ENCODE data around the gene TBC1D4.

The TBC1D4 gene

DNA sequence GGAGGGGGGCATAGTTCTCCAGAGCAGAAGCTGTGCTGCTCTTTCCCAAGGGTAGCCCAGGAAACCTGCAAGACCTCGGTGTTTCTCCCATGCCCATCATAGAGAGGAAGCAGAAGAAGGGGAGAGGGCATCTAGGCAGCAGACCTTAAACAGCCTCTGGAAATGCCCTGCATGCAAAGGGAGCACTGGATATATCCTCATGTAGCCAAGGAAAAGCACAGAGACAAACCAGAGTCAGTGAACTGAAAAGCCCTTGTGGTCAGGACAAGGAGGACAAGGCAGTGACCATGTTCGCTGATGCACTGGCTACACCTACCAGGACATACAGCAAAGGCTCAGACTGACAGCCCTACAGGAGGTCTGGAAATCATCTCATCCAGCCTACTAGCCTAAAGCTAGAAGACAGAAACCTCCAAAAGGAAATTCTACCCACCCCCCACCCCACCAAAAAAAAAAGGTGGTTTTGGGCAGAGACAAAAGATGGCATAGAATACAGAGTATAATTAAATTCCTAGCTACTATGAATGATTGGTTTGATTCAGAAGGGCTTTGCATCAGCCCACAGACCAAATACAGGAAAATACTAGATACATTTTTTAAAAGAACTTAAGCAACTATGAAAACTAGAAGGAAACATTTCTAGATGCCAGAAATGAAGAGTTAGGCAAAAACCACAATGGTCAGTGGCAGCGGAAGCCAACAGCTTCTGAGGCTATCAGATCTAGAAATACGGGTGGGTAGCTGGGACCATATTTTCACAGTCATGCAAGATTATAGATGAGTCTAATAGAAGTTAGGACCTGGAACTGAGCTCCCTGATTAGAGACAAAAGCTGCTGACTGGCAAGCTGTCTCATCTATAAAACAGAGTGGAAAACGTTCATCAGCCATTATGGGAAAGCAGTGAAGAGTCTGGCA lies 4.4 kb upstream of the TBC1D4 start:
- Histone ChIP-seq H3K4me3 (no peak overlapping the region), H3K27ac (no peak overlapping the region)

- H3K27ac ChIP-seq, result peak overlapping the region in 1 of 21 experiments; percentile 5
Measured at GRCh38 chr13:75485286-75486062, 3.5 kb upstream of the TBC1D4 start.

DNA sequence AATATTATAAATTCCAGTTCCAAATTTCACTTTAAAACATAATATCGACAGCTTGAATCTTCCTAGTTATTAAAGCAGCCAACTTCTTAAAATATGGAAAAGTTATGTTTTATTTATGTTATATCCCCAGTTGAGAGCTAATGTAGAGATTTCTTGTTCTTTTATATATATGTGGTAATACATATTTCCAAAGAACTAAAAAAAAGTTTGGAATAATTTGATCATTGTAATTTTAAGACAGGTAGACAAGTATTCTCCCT lies 781 bp upstream of the TBC1D4 start:
- peak overlapping the region in 18 of 21 experiments; percentile 9 to 87 (median 78) for H3K27ac ChIP-seq
- peak overlapping the region; percentile 66 to 95 (median 82) for H3K4me3 ChIP-seq

More at GRCh38 chr13:75485286-75486062, 3.5 kb upstream of the TBC1D4 start:
- H3K4me3 ChIP-seq, result no peak overlapping the region

DNA sequence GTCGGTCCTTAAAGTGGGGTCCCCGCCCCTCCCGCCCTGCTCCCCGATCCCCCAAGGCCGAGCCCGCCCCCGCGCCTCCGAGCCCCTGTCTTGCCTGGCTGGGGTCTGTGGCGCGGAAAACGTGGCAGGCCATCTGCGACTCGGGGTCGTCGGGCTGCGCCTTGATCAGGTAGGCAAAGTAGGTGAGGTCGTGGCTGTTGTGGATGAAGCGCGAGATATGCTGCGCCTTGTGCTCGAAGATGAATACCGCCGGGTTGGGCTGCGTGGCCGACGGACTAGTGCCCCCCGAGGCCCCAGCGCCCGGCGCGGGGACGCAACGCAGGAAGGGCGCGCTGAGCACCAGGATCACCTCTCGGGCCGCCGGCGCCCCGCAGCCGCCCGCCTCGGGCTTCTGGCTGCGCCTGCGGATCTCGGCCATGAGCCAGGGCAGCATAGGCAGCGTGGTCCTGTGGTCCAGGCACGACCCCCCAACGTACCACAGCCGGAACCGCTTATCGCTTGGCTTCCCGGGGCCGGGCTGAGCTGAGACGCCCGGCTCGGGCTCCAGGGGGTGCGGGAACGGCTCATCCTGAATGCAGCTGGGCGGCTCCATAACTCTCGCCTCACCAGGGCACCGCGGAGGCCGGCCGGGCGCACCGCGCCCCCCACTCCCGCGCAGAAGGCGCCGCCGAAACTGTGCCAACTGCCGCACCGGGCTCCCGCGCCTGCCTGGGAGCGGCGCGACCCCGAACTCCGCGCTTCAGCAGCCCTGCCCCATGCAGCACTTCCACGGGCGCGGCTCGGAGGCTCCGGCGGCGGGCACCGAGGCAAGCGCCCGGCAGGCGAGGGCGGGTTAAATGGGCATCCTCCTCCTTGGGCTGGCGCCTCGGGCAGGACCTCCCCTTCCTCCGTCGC lies 546 bp downstream of the TBC1D4 start:
- H3K27ac ChIP-seq, result peak overlapping the region; percentile 2 to 87 (median 78)

DNA sequence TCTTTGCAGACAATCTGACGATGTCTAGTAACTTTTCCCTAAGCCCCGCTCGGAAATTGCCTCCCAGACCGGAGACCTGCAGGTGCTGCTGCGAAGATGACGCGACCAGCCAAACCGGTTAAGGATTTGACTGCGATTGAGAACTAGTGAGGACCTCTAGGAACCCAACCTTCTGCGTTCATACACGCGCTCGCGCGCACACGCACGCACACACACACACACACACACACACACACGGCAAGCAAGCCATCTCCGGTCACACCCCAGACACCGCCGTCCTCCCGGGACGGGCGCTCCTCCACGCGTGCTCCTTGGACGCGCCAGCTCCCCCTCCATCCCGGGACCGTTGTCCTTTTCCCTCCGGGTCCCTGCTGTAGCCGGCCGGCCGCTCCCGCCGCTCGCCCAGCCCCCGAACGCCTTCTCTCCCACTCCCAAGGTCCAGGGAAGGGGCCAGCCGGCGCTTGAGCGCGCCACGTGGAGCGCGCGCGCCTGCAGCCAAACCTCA lies 1.2 kb downstream of the TBC1D4 start:
- H3K27ac ChIP-seq, result peak overlapping the region in 19 of 21 experiments; percentile 2 to 87 (median 78)
- H3K4me3 ChIP-seq, result peak overlapping the region; percentile 66 to 95 (median 82)

More for the DNA sequence above, 546 bp downstream of the TBC1D4 start:
- peak overlapping the region; percentile 66 to 95 (median 82) for H3K4me3 ChIP-seq

- Histone ChIP-seq H3K4me3 (peak overlapping the region in 1 of 7 experiments; percentile 87), H3K27ac (no peak overlapping the region)
Measured at GRCh38 chr13:75479102-75479740, 2.7 kb downstream of the TBC1D4 start.

- Histone ChIP-seq H3K27ac (no peak overlapping the region), H3K4me3 (peak overlapping the region in 1 of 7 experiments; percentile 8)
Measured at GRCh38 chr13:75478659-75479058, 3.3 kb downstream of the TBC1D4 start.

- H3K4me3 ChIP-seq, result no peak overlapping the region
- no peak overlapping the region for H3K27ac ChIP-seq
Measured at GRCh38 chr13:75474956-75475355, 7.0 kb downstream of the TBC1D4 start.

GRCh38 chr13:75473468-75473867 lies 8.5 kb downstream of the TBC1D4 start:
- peak overlapping the region in 2 of 21 experiments; percentile 1 to 27 for H3K27ac ChIP-seq

GRCh38 chr13:75470676-75471075 lies 11.3 kb downstream of the TBC1D4 start:
- H3K4me3 ChIP-seq, result no peak overlapping the region
- no peak overlapping the region for H3K27ac ChIP-seq

More at GRCh38 chr13:75473468-75473867, 8.5 kb downstream of the TBC1D4 start:
- H3K4me3 ChIP-seq, result no peak overlapping the region

DNA sequence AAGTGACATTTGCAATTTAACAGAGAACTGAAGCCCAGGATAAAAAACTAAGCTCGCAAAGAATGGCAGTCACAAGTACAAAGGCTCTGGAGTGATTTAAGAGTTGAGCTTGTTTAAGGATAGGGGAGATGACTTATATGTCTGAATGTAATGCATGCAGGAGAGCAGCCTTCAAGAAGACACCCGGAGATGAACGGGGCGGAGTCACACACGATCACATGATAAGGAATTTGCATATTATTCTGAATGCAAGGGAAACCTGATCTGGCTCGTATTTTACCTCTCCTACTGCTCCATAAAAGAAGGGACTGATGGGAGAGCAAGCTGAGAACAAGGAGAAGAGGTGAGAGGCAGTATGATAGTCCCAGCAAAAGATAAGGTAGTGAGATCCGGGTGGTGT lies 12.9 kb downstream of the TBC1D4 start:
- H3K4me3 ChIP-seq, result no peak overlapping the region
- peak overlapping the region in 2 of 21 experiments; percentile 5 to 14 for H3K27ac ChIP-seq

- Histone ChIP-seq H3K4me3 (no peak overlapping the region), H3K27ac (peak overlapping the region in 6 of 21 experiments; percentile 5 to 67 (median 21))
Measured at GRCh38 chr13:75468602-75469001, 13.4 kb downstream of the TBC1D4 start.

DNA sequence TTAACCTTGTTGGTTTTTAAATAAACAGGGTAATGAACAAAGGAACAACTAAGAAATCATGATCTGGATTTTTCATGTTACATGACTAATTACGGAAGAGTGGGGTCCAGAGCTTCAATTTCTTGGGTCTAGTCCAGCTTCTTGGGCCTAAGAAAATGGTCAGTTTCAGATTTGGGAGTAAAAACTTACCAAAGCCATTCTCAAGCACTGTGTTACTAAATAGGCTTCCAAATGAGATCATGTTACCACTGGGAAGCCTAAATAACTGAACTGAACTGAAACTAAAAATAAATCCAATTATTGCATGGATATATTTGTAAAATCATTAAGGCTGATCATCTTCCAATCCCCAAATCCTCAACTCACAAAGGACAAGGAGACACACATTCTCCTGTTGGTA lies 13.9 kb downstream of the TBC1D4 start:
- H3K4me3 ChIP-seq, result no peak overlapping the region
- H3K27ac ChIP-seq, result peak overlapping the region in 9 of 21 experiments; percentile 7 to 67 (median 51)

DNA sequence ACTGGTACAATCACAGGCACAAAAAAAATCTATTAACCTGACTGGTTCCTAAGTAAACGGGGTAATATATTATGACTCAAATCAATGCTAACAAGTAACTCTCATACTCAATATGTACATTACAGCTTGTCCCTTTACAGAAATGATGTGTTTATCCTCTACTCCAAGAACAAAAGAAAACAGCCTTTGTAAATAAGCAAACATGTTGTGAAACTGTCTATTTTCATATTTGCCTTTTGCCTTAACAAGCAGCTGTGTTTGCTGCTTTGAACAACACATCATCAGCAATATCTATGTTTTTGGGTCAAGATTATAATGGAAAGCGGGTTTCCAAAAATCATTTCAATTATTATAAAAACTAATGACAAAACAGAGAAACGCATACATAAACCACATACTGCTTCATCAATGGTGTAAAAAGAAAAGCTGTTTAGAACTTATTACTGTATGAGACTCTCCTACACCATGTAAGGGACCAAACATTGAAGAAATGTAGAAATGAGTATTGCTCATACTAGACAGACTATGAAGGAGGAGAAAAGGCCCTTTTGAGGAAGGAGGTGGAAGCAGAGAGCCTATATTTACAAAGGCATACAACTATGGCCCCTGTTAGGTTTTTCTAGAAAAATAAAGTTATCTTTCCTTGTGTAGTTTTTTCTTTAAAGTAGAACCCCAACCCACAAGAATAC lies 14.8 kb downstream of the TBC1D4 start:
- H3K27ac ChIP-seq, result peak overlapping the region in 7 of 21 experiments; percentile 9 to 67 (median 28)
- H3K4me3 ChIP-seq, result no peak overlapping the region

- Histone ChIP-seq H3K27ac (no peak overlapping the region), H3K4me3 (no peak overlapping the region)
Measured at GRCh38 chr13:75465236-75465635, 16.7 kb downstream of the TBC1D4 start.

DNA sequence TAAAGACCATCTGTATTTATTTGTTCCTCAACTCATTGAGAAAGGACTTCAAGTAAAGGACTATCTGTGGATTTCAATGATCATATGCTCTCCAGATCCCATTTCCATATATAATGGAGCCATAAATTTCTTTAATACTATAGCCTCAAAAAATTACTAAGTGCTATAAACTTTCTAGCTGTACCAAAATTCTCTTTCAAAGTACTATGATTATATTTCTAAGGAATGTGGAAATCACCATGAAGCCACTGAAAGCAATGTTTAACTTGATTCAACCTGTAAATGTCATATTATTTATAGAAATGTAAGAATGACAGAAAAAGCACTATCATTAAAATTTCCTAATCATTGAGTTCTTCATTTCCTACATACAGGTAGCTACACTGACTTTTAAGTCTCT lies 20.7 kb downstream of the TBC1D4 start:
- H3K4me3 ChIP-seq, result no peak overlapping the region
- H3K27ac ChIP-seq, result no peak overlapping the region

- Histone ChIP-seq H3K4me3 (no peak overlapping the region), H3K27ac (no peak overlapping the region)
Measured at GRCh38 chr13:75460644-75461043, 21.3 kb downstream of the TBC1D4 start.

DNA sequence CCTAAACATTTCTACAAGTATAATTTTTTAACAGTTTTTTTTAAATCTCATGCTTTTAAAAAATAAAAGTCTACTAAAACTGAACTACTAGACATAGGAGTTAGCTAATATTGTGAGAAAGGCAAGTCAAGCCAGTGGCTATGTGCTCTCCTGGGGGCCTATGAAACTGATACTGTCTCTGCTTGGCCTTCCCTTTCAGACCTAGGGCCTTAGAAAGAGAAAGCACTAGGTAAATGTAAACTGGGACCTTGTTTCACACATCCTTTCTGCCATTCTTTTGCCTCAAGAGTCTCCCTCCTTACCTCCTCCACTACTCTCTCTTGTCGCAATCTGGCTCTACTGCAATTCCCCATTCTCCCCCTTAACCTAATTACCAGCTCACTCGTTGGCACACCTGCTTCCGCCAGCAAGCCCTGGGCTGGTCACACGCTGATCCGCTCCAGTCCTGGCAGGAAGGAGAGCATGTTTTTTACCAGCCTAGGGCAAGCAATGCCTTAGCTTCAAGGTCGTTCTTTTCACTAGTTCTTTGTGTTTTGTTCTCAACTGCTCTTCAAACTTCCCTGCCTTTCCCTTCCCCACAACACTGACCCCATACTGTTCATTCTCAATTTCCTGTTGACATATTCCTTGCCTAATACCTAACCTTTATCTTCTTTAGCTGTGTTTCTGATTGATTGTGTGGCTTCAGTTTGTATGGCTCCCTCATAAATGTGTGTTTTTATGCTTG lies 23.1 kb downstream of the TBC1D4 start:
- Histone ChIP-seq H3K27ac (peak overlapping the region in 8 of 21 experiments; percentile 12 to 52 (median 41)), H3K4me3 (no peak overlapping the region)
